Cardiac septum (tissue), 1 donor: ENCODE data around the gene SPTSSB. TPM values are rescaled to one million over a fixed set of nuclear protein-coding genes. Genes with fewer than 3 reads are reported as not detected.

Source experiments
- DNase-seq: peaks from one replicate; pipeline ENCODE4 v3.0.0-alpha.2; 2020; ENCODE audit warnings: low spot score
- intact Hi-C: fragments of 100-400 bp; cut with DNase I; formaldehyde crosslinking; loops from one replicate; pipeline ENCODE4 v1.14.0; 2022
- total RNA-seq: library from RNA; stranded (reverse); fragmentation: NEBNext Ultra II Directional; extraction: Animal tissue kit (Norgen Biotek cat#: 25700); gene quantifications from one replicate; pipeline ENCODE4 v1.2.1, GENCODE V29; 2021
- donor health status: DM: no; HTN: no; CAD: no.

The SPTSSB gene
- total RNA-seq, 1 donor from 2014 or later = 0.51 TPM

DNA sequence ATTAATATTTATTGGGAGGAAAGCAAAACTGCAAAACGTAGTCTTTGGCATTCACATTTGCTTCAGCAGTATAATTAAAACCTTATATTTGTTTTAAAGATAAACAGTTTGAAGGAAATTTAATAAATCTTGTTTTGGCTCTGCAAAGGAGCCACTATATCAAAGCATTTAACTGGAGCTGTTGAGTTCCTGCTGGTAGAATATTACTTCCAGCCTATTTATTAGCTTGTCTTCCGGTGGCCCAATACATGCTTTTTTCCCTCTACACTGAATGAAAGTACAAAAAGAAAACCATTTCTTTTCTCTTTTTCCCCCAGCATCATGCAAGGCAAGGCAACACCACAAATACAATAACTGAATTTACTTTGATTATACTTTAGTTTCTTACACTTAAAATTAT, 26.3 kb downstream of the SPTSSB start:
- intact Hi-C loops = no loop called here
- DNase-seq = no peak

DNA sequence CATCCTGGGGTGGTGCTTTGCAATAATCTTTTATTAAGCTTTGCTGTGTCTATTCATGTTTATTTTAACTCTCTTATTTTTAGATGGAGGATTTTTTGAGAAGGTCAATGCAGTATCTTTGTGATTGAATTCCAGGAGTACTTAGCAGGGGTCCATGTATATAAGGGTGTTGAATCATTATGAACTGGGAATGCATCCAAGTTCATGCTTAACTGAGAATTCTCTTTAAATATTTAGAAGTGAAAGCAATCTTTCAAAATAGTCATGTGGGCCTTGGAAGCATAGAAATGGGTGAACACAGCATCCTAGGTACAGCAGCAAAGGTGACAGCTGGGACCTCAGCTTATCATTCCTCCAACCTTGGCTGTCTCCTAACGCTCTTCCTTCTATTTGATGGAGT, 27.3 kb downstream of the SPTSSB start:
- intact Hi-C loops = no loop called here
- DNase-seq = no peak

DNA sequence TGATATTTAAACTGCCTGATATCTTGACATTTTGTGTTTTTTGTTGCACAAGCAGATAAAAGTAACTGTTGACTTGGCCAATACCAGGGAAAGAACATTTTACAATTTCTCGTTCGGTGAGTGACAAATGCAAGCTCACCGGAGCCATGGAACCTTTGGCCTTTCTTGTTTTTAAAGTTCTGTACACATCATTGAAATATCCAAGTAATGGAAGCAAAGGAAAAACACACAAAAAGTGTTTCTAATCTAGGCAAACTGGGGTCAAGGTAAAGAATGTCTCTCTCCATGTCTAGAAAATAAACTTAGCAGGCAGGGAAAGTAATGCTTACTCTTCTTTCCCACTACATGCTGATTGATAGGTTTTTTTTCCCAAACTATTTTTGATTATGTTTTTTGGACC, 27.8 kb downstream of the SPTSSB start:
- no peak for DNase-seq
- intact Hi-C loops = no loop called here

DNA sequence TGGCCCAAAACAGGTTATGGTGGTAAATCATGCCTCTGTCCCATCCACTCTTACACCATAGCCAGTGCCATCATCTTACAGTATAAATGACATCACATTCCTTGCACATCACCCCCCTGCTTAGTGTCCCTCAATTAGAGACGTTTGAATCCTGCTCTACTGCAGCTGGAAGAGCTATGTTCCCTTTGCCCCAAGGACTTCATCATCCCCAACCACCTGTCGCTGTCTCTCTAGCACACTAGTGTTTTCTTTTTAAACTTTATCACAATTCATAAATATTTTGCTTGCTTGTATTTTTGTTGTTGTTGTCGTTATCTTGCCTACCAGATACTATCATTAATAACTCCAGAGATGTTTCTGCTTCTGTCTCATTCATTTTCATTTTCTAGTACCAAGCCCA, 28.7 kb downstream of the SPTSSB start:
- intact Hi-C loops = no loop called here
- DNase-seq = no peak

DNA sequence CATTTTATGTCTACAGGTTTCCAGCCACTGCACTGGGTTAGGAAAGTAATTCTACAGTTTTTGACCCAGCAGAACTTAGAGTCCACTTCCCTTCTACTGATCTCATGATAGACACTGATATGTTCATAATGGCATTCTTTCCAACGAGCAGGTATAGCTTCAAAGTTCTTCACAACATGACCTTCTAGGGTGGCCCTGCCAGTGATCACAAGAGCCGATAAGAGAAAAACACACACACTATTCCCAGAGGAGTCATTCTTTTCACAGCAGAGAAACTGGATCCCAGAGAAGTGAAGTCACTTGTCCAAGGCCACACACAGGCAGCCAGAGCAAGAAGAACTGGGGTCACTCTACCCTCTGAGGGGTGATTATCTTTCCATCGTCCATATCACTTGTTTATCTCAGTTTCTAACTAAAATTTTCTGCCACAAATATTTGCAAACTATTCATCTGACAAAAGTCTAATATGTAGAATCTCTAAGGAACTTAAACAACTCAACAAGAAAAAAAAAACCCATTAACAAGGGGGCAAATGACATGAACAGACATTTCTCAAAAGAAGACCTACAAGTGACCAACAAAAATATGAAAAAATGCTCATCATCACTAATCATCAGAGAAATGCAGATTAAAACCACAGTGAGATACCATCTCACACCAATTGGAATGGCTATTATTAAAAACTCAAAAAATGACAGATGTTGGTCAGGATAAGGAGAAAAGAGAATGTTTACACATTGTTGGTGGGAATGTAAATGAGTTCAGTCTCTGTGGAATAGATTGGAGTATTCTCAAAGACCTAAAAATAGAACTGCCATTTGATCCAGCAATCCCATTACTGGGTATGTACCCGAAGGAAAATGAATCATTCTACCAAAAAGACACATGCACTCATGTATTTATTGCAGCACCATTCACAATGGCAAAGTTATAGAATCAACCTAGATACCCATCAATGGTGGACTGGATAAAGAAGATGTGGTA, 31.5 kb downstream of the SPTSSB start:
- intact Hi-C loops = no loop called here

DNA sequence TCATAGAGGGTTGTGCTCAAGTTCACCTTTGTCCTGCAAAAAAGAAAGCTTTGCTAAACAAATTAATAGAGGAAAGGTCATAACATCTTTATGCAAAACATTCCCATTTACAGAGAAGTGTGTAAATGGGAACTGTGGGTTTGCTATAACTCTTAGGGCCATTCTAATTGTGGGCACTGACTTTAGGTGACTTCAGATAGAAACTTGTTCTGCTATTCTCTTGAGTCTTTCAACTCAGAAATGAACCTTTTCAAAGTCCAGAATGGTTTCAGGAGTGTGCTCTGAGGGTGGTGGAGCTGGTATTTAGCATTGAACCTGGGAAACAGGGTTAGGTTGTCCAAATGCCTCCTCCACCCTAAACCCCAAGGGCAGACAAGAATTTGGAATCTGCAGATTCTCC, 34.0 kb downstream of the SPTSSB start:
- no peak for DNase-seq
- intact Hi-C loops = no loop called here

More for the DNA sequence above, 31.5 kb downstream of the SPTSSB start:
- DNase-seq = no peak

DNA sequence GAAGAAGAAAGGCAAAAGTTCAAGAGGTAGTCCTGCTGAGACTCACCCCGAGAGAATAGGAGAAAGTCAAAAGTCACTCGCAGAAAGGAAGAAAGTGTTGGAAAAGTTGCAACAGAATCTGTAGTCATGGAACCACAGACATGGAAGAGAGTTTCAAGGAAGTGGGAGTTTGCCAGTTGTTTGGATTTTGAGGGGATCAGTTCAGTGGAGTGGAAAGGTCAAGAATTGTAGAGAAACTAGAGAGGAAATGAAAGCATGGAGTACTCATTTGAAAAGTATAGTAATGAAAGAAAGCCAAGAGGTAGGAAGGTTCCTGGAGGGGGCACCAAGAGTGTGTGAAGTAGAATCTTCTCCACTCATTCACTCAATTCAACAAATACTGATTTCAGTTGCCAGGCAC, 34.7 kb downstream of the SPTSSB start:
- intact Hi-C loops = no loop called here
- no peak for DNase-seq

DNA sequence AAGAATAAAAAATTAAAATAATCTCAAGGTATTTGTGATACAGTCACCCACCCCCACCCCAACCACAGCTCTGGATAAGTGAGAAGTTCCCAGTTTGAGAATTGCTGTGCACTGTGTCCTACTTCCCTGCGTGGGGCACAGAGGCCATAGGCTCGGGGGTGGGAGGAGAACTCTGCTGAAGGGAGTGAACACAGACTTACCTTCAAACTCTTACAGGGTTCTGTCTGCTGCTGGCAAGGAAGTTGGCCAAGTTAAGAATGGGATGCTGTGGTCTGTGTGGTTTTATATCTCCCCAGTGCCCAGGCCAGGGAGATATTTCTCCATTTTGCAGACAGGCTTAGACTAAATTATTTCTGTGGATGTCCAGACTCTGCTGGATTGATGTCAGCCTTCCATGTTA, 37.6 kb downstream of the SPTSSB start:
- intact Hi-C loops = no loop called here
- no peak for DNase-seq

DNA sequence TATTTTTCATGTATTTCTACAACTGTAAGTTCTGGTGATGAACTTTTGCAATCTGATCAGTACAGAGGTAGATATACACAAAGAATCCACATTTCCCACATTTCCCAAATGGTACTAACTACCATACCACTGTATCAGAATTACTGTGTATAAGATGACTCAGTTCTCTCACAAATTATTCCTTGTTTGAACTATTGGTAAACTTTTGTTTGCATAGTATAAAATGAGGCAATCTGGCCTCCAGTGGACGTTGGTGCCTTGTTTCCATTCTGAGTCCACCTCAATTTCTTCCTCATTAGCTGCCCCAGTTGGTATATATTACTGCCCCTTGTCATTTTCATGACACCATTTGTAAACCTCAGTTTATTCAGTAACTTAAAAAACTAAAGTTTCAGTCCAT, 38.5 kb downstream of the SPTSSB start:
- intact Hi-C loops = no loop called here
- no peak for DNase-seq

DNA sequence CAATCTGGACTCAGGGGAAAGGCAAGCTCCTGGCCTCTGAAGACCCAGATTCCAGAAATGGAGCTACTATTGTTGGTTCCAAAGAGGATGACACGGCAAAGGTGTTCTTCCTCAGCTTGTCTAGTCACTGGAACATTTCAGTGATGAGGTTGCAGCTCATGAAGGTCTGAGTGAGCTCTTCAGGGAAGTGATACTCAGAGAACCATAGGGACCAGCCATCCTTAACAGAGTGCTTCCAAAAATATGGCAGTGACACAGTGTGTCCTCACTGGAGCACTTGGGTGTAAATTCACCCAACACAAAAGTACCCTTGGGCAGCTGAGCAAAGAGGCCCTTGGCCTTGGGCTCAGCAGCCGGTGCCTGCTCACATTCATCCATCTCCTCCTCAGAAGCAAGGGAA, 46.3 kb downstream of the SPTSSB start:
- intact Hi-C loops = no loop called here
- DNase-seq = no peak

DNA sequence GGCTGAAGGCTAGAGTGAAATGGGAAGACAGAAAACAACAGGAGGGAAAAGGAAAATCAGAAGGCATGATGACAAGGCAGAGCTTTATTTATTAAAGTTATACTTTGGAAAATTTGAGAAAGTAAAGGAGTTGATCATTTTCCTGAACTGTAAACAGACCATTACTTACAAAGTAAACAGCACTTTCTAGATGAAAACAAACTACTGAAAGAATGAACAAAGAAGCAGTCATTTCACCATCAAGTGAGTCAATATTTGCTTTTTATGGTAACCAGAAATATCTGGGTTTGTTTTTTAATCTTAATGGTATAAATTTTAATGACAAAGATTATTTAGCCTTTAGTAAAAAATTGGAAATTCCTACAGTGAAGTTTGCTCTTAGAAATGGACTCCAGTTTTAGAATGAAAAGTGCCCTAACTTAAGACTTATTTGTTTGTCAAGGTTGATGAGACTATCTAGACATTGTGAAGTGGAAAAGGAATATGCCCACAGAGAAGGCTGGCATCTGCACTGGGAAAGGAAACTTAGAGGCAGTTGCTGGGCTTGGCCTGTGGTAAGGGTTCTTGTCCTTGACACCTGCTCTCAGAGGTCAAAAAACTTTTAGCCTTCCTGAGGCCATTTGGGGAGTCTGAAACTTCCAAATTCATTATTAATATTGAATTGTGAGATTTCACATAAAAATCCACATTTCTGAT, 47.2 kb downstream of the SPTSSB start:
- DNase-seq = no peak
- intact Hi-C loops = no loop called here

DNA sequence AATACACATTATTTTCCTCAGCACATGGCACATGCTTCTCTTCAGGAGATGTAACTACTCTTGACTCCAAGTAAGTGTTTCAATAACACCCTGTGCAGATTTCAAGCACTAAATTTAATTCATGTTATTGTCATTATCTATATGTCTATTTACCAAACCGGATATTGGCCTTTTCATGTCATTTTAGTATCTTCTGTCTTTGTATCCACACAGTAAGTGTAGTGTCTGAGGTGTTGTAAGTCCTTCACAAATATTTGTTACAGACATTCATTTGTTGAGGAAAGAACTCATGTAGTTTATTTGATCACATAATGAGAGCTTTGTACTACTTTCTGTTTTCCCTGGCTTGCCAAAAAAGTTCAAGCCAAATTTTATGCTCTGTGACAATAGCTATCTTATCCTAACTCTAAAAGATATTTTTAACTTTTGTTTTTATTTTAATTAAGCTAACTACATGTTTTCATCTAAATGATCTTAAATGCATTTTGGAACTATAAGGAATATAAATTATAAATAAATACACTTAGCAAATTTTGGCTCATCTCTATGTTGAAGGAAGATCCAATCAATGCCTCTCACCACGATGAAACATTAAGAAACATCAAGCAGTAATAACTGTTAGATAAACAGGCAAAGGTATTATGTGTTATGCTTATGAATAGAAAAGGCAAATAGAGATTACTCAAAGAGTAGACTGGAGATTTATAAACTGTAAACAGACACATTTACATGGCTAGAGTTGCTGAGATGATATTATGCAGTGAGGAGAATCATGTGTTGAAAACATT, 48.3 kb downstream of the SPTSSB start:
- intact Hi-C loops = no loop called here
- no peak for DNase-seq

DNA sequence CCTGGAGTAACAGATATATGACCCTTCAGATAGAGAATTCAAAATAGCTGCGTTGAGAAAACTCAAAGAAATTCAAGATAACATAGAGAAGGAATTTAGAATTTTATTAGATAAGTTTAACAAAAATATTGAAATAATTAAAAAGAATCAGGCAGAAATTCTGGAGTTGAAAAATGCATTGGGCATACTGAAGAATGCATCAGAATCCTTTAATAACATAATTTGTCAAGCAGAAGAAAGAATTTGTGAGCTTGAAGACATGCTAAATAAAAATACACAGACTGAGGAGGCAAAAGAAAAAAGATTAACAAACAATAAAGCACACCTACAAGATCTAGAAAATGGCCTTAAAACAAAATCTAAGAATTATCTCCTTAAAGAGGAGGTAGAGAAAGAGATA, 50.5 kb downstream of the SPTSSB start:
- intact Hi-C loops = no loop called here
- DNase-seq = no peak

DNA sequence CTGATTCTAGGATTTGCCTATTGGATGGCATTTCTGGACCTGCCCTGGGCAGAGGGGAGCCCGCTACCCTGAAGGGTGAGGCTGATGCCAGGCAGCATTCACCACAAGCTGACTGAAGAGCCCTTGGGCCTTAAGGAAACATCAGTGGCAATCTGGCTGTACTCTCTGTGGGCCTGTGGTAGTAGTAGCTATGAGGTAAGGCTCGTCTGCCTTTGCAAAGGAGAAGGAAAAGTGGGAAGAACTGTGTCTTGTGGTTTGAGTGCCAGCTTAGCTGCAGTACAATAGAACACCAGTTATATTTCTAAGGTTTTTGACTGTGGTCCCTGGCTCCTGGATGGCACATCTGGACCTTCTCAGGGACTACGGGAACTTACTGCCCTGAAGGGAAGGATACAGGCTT, 51.5 kb downstream of the SPTSSB start:
- intact Hi-C loops = no loop called here
- no peak for DNase-seq

DNA sequence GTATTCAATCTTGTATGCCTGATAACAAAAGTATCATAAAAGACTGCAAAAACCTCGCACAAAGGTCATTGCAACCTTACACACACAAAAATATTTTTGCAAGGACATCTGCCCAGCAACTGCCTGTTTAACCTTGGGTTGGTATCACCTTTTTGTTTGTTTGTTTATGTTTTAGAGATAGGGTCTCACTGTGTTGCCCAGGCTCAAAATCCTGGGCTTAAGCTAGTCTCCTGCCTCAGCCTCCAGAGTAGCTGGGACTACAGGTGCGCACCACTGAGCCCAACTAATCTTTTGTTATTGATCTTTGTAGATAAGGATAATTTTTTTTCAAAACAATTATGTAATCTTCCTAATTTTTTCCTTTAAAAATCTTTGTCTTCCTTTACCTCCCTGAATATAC, 54.2 kb downstream of the SPTSSB start:
- intact Hi-C loops = no loop called here
- DNase-seq = no peak

DNA sequence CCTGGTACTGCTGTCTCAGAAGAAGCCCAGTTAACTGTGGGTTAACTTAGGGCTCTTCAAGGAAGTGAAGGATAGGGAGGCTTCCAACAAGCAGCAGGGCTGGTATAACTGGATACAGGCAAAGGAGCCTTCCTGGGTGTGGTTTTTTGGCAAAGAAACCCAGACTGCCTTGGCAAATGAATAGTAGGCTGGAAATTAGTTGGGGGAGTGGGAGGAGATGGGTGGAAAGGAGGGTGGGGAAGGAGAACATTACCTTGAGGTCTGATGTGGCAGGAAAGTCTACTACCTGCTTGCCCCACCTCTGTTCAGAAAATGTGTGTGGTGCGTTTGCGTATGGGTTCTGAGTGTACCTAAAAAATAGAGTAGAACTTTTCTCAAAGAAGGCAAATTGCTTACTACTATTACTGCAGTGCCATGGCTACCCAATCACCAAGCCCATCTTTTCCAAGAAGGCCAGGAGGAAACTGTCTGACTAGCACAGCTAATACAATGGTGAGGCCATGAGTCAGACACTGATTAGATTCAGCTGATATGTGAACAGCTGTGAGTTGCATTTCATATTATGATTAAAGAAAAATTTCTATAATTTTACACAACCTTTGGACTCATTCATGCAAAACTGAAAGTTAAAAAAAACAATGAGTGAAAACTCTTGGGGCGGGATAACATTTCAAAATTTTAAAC, 55.2 kb downstream of the SPTSSB start:
- no peak for DNase-seq
- intact Hi-C loops = no loop called here

DNA sequence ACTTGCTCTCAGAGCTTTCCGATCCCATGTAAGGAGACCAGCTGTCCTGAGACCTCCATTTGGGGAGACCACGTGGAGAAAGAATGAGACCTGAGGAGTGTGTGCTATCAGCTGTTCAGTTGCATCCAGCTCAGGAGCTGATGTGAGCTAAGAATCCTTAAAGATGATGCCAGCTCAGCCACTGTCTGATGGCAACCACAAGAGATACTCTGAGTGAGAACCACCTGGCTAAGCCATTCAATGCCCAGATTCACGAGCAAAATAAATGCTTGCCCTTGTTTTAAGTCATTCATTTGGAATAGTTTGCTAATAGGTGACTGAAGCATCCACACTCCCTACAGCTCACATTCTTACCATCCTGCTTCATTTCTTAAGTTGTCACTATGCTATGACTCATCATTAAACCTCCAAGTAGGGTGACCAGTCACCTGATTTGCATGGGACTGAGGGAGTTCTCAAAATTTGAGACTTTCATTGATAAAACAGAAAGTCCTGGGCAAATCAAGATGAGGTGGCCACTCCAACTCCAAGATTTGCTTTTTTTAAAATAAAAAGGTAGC, 56.4 kb downstream of the SPTSSB start:
- intact Hi-C loops = no loop called here
- DNase-seq = no peak

DNA sequence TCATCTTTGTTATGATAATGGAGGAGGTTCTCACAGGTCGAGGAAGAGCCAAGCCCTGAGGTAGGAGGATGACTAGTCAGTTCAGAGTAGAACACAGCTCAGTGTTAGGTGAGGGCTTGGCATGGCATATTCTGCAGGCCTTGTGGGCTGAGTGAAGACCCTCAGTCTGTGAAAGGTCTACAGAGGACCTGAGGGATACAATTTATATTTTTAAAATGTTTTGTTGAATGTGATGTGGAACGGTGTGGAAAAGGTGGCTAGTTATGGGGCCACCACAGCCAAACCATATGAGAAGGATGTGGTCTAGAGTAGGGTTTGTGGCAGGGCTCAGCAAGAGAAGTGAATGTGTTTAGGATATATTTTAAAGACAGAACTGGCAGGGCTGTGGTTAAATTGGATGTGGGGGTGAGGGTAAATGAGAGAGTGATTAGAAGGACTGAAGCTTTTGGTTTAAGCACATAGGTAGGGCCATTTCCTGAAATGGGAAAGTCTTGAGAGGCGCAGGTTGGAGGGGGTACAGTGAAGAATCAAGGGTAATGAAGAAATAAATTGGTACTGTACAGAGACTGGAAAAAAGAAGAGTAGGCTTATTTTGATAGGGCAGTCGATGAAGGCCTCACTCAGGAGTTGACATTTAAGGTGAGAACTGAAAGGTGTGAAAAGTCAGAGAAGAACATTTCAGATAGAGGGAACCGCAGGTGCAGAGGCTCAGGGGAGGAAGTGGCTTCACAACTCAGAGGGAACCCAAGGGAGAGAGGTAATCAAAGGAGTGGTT, 60.5 kb downstream of the SPTSSB start:
- DNase-seq = no peak
- intact Hi-C loops = no loop called here
